Tibial nerve (tissue), 3 donors: Measurements from ENCODE around the gene GPC3.

ENCODE experiments used
- CTCF ChIP-seq, 5 experiments: fragments of 200-600 bp in 3 of 5; fragments of 450-650 bp in 2 of 5; sonication (generic) in 3 of 5; IDR thresholded peaks; one replicate each; pipeline ENCODE4 v1.5.1; 2016 to 2019; ENCODE audit warnings: antibody characterized with exemption in 5 of 5, mild to moderate bottlenecking in 3 of 5, moderate library complexity in 2 of 5
- POLR2A ChIP-seq, 2 donors: fragments of 450-650 bp; IDR thresholded peaks; one replicate each; pipeline ENCODE4 v1.6.1; 2017; ENCODE audit warnings: antibody characterized with exemption in 2 of 2, mild to moderate bottlenecking in 2 of 2, moderate library complexity in 2 of 2

GRCh38 chrX:133637765-133638164 lies 347.6 kb downstream of the GPC3 start:
- no peak for TF ChIP-seq POLR2A (IDR thresholded peaks at IDR 0.05)
- TF ChIP-seq CTCF (IDR thresholded peaks at IDR 0.05) = no peak
